ENCODE data around the gene TAPT1. TPM values are rescaled to one million over a fixed set of nuclear protein-coding genes. Genes with fewer than 3 reads are reported as not detected.

TAPT1 gene
- total RNA-seq, 2 donors from 2014 or later: 32.3 to 35.2 TPM

DNA sequence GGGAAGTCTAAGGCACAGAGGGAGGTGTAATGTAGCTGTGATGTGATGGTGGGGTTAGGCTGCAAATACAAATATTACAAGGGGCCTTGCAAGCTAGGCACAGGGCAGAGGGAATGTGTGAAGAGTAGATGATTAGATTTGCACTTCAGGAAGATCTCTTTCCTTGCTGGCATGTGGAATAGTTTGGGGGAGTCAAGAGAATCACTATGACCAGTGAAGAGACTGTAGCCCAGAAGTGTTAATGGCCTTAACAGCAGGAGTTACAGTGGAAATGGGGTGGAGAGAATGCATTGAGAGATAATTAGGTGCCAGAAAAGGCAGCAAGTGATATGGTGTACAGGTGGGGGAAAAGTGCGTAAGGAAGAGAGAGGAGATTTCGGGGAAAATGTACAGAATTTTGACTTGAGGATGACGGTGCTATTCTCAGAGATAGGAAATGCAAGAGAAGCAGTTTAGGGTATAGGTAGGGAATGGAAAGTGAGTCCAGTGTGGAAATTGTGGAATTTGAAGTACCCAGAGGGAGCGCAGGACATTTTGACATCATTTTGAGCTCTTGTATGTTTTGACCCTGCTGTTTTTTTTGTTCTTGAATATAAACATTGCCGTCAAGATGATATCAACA lies 10.2 kb upstream of the TAPT1 start:
- Histone ChIP-seq H3K9me3 (no peaks in the 10 kb centered on the region), H3K9ac (ENCODE audit: low read depth in 2 of 2, low read length in 2 of 2) (no peak overlapping the region), H3K4me1 (no peaks in the 10 kb centered on the region), H3K27ac (no peak overlapping the region), H3K27me3 (no peaks in the 10 kb centered on the region), H3K36me3 (no peaks in the 10 kb centered on the region), H3K4me3 (no peak overlapping the region)
- TF ChIP-seq, protein P1, sequence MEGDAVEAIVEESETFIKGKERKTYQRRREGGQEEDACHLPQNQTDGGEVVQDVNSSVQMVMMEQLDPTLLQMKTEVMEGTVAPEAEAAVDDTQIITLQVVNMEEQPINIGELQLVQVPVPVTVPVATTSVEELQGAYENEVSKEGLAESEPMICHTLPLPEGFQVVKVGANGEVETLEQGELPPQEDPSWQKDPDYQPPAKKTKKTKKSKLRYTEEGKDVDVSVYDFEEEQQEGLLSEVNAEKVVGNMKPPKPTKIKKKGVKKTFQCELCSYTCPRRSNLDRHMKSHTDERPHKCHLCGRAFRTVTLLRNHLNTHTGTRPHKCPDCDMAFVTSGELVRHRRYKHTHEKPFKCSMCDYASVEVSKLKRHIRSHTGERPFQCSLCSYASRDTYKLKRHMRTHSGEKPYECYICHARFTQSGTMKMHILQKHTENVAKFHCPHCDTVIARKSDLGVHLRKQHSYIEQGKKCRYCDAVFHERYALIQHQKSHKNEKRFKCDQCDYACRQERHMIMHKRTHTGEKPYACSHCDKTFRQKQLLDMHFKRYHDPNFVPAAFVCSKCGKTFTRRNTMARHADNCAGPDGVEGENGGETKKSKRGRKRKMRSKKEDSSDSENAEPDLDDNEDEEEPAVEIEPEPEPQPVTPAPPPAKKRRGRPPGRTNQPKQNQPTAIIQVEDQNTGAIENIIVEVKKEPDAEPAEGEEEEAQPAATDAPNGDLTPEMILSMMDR (IDR thresholded peaks at IDR 0.05): no peak
- no peak for DNase-seq
- intact Hi-C loops (cut with DNase I): no loop called here

GRCh38 chr4:16235209-16235608 lies 8.9 kb upstream of the TAPT1 start:
- DNase-seq: no peak
- H3K9ac ChIP-seq (ENCODE audit: low read depth in 2 of 2, low read length in 2 of 2): no peak overlapping the region
- intact Hi-C loops (cut with DNase I): no loop called here

GRCh38 chr4:16233569-16234177 lies 7.4 kb upstream of the TAPT1 start:
- Histone ChIP-seq H3K36me3 (no peaks in the 10 kb centered on the region), H3K4me1 (no peaks in the 10 kb centered on the region), H3K9me3 (no peaks in the 10 kb centered on the region), H3K9ac (ENCODE audit: low read depth in 2 of 2, low read length in 2 of 2) (no peak overlapping the region), H3K4me3 (no peak overlapping the region), H3K27me3 (no peaks in the 10 kb centered on the region), H3K27ac (no peak overlapping the region)
- TF ChIP-seq, protein P1 (IDR thresholded peaks at IDR 0.05): no peak
- intact Hi-C loops (cut with DNase I): no loop called here
- DNase-seq: no peak

More at GRCh38 chr4:16235209-16235608, 8.9 kb upstream of the TAPT1 start:
- Histone ChIP-seq H3K4me1 (no peaks in the 10 kb centered on the region), H3K27ac (no peak overlapping the region), H3K27me3 (no peaks in the 10 kb centered on the region), H3K36me3 (no peaks in the 10 kb centered on the region), H3K4me3 (no peak overlapping the region), H3K9me3 (no peaks in the 10 kb centered on the region)
- TF ChIP-seq, protein P1 (IDR thresholded peaks at IDR 0.05): no peak

DNA sequence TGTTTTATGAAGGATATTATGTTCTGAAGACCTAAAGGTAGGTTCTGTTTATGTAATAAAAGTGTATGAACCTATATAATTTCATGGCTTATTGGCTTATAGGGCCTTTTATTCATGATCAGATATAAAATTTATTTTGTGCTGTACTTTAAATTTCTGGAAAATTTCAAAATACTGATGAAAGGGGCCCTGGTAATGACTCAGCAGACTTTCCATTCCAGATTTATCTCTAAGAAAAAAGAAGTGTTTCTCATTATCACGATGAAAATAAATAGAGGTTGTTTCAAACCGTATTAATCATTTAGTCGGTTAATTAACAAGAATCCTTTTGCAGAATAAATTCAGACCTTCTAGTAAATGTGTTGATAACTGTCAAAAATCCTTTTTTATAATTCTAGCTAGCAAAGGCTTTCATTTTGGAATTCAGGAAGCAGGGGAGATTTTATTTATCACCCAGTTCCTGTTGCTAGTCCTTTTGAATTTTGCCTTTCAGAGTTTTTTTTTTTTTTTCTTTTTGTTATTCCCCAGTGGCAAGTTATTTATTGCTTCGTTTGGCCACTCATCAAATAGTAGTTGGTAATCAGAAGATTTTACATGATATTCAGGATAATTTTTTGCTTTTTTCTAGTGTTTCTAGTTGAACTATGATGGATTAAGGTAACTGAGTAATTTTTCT lies 5.4 kb upstream of the TAPT1 start:
- no peaks in the 10 kb centered on the region for H3K27me3 ChIP-seq
- H3K9ac ChIP-seq (ENCODE audit: low read depth in 2 of 2, low read length in 2 of 2): no peak overlapping the region
- no peaks in the 10 kb centered on the region for H3K9me3 ChIP-seq
- no peak overlapping the region for H3K27ac ChIP-seq
- intact Hi-C loops (cut with DNase I): no loop called here
- DNase-seq: no peak
- no peaks in the 10 kb centered on the region for H3K4me1 ChIP-seq
- no peak overlapping the region for H3K4me3 ChIP-seq
- no peaks in the 10 kb centered on the region for H3K36me3 ChIP-seq
- TF ChIP-seq, protein P1 (IDR thresholded peaks at IDR 0.05): no peak

- intact Hi-C loops (cut with DNase I): no loop called here
- Histone ChIP-seq H3K4me3 (no peak overlapping the region), H3K36me3 (no peaks in the 10 kb centered on the region), H3K9ac (ENCODE audit: low read depth in 2 of 2, low read length in 2 of 2) (no peak overlapping the region), H3K4me1 (no peaks in the 10 kb centered on the region), H3K27me3 (no peaks in the 10 kb centered on the region), H3K9me3 (no peaks in the 10 kb centered on the region), H3K27ac (no peak overlapping the region)
- DNase-seq: no peak
- TF ChIP-seq, protein P1 (IDR thresholded peaks at IDR 0.05): no peak
Observed at GRCh38 chr4:16230308-16230707, 4.0 kb upstream of the TAPT1 start.
